GM10266 (cell line): Measurements from ENCODE around the gene CKS1B.
"Not testable (repeated sequence)": the region's sequence is repeated elsewhere in the genome, so short reads cannot be mapped to it uniquely, and the experiment has no call there.

Source experiments
- DNase-seq: peaks from one replicate; pipeline ENCODE4 v3.0.0; 2012; ENCODE audit errors: extremely low spot score
- TF ChIP-seq, protein P1 (sequence below): IDR thresholded peaks from 2 replicates; pipeline ENCODE4 v1.5.1; 2012; ENCODE audit warnings: mild to moderate bottlenecking, low read depth; ENCODE audit not compliant: control insufficient read depth, insufficient read depth; ENCODE audit errors: missing control alignments

The CKS1B gene

DNA sequence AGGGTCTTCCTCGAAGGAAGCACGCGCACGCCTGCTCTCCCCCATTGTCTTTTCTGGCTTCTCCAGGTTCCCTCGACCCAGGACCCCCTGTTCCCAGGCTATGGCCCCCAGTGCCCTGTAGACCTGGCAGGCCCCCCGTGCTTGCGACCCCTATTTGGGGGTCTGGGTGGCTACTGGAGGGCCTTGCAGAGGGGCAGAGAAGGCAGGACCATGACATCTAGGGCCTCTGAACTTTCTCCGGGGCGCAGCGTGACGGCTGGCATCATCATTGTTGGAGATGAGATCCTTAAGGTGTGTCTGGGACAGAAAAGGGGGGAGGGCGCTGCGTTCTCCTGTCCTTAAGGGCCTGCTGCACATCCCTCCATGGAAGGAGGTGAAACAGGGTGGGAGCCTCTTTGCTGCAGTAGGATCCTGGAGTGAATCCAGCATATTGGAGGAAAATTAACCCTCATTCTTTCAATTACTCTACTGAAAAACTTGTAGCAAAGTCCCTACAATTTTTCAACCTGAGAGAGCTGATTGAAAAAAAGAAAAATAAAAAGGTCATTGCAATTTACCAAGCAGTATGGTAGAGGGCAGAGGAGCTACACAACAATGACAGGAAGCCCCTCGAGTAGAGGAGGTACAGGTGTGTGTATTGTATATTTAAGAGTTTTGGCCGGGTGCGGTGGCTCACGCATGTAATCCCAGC lies 9.4 kb downstream of the CKS1B start:
- TF ChIP-seq, protein P1, sequence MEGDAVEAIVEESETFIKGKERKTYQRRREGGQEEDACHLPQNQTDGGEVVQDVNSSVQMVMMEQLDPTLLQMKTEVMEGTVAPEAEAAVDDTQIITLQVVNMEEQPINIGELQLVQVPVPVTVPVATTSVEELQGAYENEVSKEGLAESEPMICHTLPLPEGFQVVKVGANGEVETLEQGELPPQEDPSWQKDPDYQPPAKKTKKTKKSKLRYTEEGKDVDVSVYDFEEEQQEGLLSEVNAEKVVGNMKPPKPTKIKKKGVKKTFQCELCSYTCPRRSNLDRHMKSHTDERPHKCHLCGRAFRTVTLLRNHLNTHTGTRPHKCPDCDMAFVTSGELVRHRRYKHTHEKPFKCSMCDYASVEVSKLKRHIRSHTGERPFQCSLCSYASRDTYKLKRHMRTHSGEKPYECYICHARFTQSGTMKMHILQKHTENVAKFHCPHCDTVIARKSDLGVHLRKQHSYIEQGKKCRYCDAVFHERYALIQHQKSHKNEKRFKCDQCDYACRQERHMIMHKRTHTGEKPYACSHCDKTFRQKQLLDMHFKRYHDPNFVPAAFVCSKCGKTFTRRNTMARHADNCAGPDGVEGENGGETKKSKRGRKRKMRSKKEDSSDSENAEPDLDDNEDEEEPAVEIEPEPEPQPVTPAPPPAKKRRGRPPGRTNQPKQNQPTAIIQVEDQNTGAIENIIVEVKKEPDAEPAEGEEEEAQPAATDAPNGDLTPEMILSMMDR: no peak
- DNase-seq: no peak

DNA sequence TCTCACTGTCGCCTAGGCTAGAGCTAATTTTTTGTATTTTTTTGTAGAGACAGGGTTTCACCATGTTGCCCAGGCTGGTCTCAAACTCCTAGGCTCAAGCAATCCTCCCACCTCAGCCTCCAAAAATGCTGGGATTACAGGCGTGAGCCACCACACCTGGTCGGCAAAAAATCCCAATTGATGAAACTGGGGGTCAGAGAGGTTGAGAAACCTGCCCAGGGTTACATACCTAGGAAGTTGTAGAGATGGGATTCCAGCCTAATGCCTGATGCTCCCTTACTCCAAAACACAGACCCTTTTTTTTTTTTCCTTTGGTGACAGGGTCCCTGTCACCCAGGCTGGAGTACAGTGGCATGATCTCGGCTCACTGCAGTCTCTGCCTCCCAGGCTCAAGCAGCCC lies 12.3 kb downstream of the CKS1B start:
- not testable (repeated sequence) for DNase-seq

DNA sequence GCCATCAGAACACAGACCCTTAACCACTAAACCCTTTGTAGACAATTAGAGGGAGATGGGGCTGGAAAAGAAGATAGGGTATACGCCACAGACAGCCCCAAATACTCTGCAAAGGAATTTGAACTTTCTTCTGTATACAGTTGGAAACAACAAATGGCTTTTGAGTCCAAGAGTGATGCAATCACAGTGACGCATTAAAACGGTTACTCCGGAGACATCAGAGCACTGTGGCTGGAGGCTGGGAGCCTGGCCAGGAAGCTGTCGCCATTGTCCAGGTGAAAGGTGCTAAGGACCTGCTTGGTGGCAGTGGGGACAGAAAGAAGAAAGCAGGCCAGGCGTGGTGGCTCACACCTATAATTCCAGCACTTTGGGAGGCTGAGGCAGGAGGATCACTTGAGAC lies 12.8 kb downstream of the CKS1B start:
- TF ChIP-seq, protein P1: no peak
- no peak for DNase-seq

DNA sequence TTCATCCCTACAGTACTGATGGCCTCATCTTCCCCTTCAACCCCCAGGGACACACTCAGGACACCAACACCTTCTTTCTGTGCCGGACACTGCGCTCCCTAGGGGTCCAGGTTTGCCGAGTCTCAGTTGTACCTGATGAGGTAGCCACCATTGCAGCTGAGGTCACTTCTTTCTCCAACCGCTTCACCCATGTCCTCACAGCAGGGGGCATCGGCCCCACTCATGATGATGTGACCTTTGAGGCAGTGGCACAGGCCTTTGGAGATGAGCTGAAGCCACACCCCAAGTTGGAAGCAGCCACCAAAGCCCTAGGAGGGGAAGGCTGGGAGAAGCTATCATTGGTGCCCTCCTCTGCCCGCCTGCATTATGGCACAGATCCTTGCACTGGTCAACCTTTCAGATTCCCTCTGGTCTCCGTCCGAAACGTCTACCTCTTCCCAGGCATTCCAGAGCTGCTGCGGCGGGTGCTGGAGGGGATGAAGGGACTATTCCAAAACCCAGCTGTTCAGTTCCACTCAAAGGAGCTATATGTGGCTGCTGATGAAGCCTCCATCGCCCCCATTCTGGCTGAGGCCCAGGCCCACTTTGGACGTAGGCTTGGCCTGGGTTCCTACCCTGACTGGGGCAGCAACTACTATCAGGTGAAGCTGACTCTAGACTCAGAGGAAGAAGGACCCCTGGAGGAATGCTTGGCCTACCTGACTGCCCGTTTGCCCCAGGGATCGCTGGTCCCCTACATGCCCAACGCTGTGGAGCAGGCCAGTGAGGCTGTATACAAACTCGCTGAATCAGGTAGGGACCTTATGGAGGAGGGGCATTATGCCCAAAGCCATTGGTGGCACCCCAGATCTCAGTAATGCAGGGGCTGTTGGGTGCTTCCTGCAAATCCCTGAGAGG lies 13.8 kb downstream of the CKS1B start:
- no peak for DNase-seq
- TF ChIP-seq, protein P1: peak; percentile 31

DNA sequence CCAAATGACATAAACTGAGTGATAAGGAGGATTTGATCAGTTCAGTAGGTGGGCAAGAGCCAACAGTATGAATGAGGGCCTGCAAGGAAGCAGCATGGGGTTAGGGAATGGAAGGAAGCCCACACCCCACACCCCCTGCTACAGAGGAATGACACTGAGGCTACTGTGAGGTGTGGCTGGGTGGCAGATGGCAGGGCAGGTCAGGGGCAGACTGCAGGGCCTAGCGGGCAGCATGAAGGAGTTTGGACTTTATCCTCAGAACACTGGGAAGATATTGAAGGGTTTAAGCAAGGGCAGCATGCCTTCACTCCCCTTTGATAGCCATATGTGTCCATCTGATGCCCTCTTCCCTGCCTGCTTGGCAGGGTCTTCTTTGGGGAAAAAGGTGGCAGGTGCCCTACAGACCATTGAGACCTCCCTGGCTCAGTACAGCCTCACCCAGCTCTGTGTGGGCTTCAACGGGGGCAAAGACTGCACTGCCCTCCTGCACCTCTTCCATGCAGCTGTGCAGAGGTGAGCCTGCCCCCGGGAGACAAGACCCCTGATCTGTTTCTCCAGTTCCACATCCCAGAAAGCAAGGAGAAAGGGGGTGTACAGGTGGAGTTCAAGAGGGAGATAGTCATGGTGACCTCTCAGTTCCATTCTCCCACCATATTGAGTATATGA lies 14.8 kb downstream of the CKS1B start:
- TF ChIP-seq, protein P1: no peak
- DNase-seq: no peak

DNA sequence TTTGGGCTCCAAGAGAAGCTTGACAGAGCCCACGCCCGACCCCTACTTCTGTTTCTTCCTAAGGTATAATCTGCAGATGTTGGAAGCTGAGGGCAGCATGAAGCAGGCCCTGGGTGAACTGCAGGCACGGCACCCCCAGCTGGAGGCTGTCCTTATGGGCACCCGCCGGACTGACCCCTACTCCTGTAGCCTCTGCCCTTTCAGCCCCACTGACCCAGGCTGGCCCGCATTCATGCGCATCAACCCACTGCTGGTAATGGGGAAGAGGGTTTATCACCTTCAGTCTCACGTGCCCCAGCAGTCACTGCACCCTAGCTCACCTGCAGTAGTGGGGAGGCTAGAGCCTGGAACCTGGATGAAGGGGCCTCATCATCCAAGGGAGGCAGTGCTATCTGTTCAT lies 15.8 kb downstream of the CKS1B start:
- no peak for DNase-seq
- TF ChIP-seq, protein P1: no peak

DNA sequence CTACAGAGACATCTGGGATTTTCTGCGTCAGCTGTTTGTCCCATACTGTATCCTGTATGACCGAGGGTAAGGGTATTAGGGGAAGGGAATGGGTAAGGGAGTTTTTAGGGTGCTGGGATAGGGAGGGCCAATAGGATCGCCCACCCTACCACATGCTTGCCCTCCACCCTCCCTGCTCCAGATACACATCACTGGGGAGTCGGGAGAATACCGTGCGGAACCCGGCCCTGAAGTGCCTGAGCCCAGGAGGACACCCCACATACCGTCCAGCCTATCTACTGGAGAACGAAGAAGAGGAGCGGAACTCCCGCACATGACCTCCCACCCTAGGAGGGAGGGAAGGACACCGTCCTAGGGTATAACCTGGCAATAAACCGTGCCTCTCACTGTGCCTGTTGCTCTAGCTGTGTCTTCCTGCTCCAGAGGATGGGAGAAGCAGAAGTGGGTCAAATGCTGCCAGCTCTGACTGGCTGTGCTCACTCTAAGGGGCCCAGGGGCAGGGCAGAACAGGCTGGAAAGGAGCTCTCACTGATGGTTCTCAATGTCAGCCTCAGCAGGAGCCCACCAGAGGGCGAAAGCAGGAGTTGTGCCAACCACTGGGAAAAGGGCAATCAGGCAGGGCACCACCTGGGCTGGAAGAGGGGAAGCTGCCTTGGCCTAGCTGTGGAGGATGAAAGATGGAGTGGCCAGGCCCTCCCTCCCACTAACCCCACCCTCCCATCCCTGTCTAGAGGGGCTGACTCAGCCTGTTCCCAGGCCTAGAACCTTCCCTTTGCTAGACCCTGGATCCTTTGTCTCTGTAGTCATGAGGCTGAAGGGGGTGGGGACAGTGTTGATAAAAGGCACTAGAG lies 18.5 kb downstream of the CKS1B start:
- no peak for DNase-seq
- TF ChIP-seq, protein P1: no peak
